Fibroblast of pulmonary artery (primary cell): ENCODE results near the gene ITGA11.

Source experiments
- DNase-seq: peaks from one replicate; pipeline ENCODE4 v3.0.0-alpha.2; 2010; ENCODE audit warnings: low read depth
- H3K4me3 ChIP-seq: replicated peaks from 2 replicates; pipeline ENCODE4 v1.5.1; 2011; ENCODE audit warnings: low read depth, mild to moderate bottlenecking, control low read depth, low read length, moderate library complexity
- TF ChIP-seq, protein P1 (sequence below): IDR thresholded peaks from 2 replicates; pipeline ENCODE4 v1.5.1; 2011; ENCODE audit warnings: mild to moderate bottlenecking, control low read depth, low read length, inconsistent platforms; ENCODE audit errors: missing control alignments

The ITGA11 gene

GRCh38 chr15:68265674-68266073 lies 166.3 kb downstream of the ITGA11 start:
- TF ChIP-seq, protein P1, sequence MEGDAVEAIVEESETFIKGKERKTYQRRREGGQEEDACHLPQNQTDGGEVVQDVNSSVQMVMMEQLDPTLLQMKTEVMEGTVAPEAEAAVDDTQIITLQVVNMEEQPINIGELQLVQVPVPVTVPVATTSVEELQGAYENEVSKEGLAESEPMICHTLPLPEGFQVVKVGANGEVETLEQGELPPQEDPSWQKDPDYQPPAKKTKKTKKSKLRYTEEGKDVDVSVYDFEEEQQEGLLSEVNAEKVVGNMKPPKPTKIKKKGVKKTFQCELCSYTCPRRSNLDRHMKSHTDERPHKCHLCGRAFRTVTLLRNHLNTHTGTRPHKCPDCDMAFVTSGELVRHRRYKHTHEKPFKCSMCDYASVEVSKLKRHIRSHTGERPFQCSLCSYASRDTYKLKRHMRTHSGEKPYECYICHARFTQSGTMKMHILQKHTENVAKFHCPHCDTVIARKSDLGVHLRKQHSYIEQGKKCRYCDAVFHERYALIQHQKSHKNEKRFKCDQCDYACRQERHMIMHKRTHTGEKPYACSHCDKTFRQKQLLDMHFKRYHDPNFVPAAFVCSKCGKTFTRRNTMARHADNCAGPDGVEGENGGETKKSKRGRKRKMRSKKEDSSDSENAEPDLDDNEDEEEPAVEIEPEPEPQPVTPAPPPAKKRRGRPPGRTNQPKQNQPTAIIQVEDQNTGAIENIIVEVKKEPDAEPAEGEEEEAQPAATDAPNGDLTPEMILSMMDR = no peak
- H3K4me3 ChIP-seq = no peak overlapping the region
- DNase-seq = no peak

DNA sequence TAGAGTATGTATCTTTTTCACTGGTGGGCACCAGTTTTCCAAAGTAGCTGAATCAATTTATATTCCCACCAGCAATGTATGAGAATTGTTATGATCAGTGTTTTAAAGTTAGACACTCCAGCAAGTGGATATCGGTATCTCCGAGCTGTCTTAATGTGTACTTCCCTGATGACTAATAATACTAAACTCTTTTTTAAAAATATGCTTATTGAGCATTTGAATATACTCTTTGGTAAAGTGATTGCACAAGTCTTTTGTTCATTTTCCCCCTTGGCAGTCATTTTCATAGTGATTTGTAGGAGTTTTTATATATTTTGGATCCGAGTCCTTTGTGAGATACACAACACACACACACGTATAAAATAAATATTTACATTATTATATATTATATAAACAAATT lies 166.9 kb downstream of the ITGA11 start:
- no peak overlapping the region for H3K4me3 ChIP-seq
- TF ChIP-seq, protein P1 = no peak
- no peak for DNase-seq

- DNase-seq = no peak
- TF ChIP-seq, protein P1 = no peak
These were observed 167.7 kb downstream of the ITGA11 start for GRCh38 chr15:68264282-68264681.

DNA sequence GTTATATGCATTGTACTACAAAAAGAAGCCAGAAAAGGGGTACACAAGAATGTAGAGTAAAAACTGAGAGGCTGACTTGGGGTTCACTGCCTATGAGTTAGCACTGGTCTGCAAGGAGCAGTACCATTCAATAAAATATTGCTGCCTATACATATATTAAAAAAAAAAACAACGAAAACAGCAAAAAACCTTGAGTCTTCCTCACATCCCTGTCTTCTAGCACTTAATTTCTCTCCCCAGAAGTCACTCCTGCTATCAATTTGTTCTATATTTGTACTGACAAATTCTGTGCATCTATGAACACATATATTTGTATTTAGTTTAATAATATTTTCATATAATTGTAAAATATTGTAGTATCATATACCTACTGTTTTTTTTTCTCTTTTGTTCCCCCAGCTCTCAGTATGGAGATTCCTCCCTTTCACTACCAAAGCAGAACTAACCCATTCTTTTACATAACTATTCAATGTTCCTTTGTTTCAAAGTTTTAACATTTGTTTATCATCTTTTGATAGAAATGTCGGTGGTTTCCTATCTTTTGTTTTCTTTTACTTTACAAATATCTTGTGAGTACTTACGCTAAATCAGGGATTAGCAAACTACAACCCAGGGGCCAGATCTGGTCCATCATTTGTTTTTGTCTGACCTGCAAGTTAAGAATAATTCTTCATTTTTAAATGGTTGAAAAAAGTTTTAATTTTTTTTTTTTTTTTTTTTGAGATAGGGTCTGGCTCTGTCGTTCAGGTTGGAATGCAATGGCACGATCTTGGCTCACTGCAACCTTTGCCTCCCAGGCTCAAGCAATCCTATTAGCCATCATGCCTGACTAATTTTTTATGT lies 169.2 kb downstream of the ITGA11 start:
- TF ChIP-seq, protein P1 = no peak
- no peak for DNase-seq
- no peak overlapping the region for H3K4me3 ChIP-seq

More at GRCh38 chr15:68264282-68264681, 167.7 kb downstream of the ITGA11 start:
- no peak overlapping the region for H3K4me3 ChIP-seq

DNA sequence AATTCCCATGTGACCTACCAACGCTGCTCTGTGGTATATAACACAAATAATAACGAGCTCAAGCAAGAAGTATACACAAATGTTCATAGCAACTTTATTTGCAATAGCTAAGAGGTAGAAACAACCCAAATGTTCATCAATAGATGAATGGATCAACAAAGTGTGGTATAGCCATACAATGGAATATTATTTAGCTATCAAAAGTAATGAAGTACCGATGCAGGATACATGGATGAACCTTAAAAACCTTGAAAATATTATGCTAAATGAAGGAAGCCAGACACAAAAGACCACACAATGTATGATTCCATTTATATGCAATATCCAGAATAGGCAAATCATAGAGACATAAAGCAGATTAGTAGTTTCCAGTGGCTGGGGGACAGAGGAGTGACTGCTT lies 170.0 kb downstream of the ITGA11 start:
- TF ChIP-seq, protein P1 = no peak
- no peak overlapping the region for H3K4me3 ChIP-seq
- no peak for DNase-seq

GRCh38 chr15:68261241-68261640 lies 170.7 kb downstream of the ITGA11 start:
- TF ChIP-seq, protein P1 = no peak
- no peak overlapping the region for H3K4me3 ChIP-seq
- no peak for DNase-seq

DNA sequence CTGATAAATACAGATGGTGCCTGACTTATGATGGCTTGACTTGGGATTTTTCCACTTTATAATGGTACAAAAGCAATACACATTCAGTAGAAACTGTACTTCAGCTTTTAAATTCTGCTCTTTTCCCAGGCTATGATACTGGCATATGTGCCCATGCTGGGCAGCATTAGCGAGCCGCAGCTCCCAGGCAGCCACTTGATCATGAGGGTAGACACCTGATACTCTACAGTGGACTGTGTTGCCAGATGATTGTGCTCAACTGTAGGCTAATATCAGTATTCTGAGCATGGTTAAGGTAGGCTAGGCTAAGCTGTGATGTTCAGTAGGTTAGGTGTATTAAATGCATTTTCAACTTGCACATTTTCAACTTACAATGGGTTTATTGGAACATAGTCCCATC lies 172.1 kb downstream of the ITGA11 start:
- TF ChIP-seq, protein P1 = no peak
- no peak for DNase-seq
- no peak overlapping the region for H3K4me3 ChIP-seq
